Vagina (tissue), 2 donors: ENCODE results near the gene WDR4.
"Not testable (repeated sequence)": the region's sequence is repeated elsewhere in the genome, so short reads cannot be mapped to it uniquely, and the experiment has no call there.

Experiments used
- CTCF ChIP-seq, 3 experiments: fragments of 450-650 bp in 2 of 3; fragments of 200-600 bp in 1 of 3; sonication (generic) in 1 of 3; IDR thresholded peaks; one replicate each; pipeline ENCODE4 v1.5.1; 2017 to 2019; ENCODE audit warnings: antibody characterized with exemption in 3 of 3, mild to moderate bottlenecking in 2 of 3, moderate library complexity in 2 of 3
- POLR2A ChIP-seq, 2 donors: fragments of 450-650 bp; IDR thresholded peaks; one replicate each; pipeline ENCODE4 v1.6.1; 2017; ENCODE audit warnings: antibody characterized with exemption in 2 of 2, mild to moderate bottlenecking in 2 of 2, moderate library complexity in 2 of 2
- POLR2AphosphoS5 ChIP-seq, 2 donors: sonication (generic); formaldehyde crosslinking; IDR thresholded peaks; one replicate each; pipeline ENCODE4 v1.9.0; 2017; ENCODE audit warnings: antibody characterized with exemption in 2 of 2, mild to moderate bottlenecking in 2 of 2, low read depth in 1 of 2; ENCODE audit not compliant: insufficient read depth in 1 of 2

GRCh38 chr21:42838212-42838690 is 41.1 kb downstream of the WDR4 start:
- TF ChIP-seq POLR2A (IDR thresholded peaks at IDR 0.05); CTCF (IDR thresholded peaks at IDR 0.05); POLR2AphosphoS5 (IDR thresholded peaks at IDR 0.05; ENCODE audit: insufficient read depth in 1 of 2, low read depth in 1 of 2): not testable (repeated sequence)
